HG03460 (cell line): ENCODE measurements around the gene URGCP.
"Not testable (repeated sequence)": the region's sequence is repeated elsewhere in the genome, so short reads cannot be mapped to it uniquely, and the experiment has no call there.

Source experiments
- ATAC-seq: cut with Tn5 transposase; IDR thresholded peaks from one replicate; pipeline ENCODE4 v1.9.1; 2021; ENCODE audit not compliant: unreplicated experiment

Gene URGCP

DNA sequence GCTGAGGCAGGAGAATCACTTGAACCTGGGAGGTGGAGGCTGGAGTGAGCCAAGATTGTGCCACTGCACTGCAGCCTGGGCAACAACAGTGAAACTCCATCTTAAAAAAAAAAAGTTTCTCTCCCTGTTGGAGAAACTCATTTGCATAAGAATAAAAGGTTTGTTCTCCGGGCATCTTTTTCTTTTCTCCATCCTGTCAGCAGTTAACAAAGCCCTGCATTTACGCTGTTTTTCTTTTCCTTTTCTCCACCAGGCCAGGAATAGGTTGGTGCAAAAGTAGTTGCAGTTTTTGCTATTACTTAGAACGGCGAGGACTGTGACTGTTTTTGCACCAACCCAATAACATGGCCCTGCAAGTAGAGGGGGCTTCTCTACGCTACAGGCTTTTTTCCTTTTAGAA, 9.5 kb upstream of the URGCP start:
- ATAC-seq: no peak

DNA sequence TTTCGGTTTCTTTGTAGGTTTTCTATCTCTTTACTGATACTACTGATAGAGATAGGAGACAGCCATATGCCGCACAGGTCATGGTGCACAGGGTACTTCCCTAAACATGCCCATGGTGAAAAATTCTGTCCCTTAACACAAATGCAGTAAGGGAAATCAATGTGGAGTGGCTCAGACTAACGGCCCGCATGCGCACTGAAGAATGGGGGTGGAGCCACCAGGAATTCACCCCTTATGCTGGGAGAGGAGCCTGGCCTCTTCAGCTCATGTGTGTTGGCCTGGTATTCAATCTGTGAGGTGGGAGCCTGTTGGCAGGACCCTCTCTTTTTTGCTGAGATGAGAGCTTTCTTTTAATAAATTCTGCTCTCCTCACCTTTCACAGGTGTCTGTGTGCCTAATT, 8.4 kb upstream of the URGCP start:
- ATAC-seq: no peak

DNA sequence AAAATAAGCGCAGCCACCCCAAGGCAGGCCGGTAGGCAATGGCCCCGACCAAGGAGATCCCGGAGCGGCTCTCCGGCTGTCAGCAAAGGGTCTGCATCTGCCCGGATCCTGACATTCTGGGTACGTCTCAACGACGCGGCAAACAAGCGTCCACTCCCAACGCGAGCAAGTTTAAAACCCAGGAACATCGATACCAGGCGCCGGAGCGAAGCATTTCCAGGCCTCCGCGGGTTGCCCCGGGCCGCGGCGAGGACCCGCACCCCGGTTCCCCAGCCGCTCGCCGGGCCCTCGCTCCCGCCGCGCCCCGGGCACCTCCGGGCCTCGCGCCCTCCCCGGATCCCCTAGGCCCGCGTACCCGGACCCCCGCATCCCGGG, 453 bp downstream of the URGCP start:
- peak; percentile 38 for ATAC-seq

DNA sequence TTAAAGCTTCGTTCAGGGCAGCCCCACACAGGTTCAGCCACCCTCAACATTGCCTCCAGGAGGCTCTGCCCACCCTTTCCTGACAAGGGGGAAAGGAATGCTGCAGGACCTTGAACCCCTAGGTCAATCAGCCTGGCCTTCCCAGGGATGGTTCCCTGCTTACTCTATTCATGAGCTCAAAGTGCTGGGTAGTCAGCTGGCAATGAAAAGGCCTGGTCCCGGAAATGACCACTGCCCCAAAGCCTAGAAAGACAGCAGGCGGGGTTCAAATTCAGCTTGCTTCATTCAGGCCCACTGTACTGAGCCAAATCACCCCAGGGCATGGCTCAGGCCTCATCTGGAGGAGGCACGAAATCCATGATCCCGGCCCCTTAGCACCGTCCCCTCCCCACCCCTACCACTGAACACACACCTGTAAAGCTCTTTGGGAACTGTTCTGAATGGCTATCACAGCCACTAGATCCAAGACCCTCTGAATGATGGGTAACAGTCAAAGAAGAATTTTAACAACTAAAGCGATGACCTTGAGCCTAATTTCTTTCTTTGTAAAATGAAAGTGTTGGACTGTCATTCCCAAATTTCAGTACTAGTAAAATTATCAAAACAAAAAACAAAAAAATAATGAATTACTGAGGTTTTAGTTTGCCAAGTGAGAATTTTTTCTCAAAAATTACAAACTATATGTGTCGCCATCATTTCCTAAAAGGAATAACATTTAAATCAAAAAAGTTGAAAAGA, 1.0 kb downstream of the URGCP start:
- no peak for ATAC-seq

DNA sequence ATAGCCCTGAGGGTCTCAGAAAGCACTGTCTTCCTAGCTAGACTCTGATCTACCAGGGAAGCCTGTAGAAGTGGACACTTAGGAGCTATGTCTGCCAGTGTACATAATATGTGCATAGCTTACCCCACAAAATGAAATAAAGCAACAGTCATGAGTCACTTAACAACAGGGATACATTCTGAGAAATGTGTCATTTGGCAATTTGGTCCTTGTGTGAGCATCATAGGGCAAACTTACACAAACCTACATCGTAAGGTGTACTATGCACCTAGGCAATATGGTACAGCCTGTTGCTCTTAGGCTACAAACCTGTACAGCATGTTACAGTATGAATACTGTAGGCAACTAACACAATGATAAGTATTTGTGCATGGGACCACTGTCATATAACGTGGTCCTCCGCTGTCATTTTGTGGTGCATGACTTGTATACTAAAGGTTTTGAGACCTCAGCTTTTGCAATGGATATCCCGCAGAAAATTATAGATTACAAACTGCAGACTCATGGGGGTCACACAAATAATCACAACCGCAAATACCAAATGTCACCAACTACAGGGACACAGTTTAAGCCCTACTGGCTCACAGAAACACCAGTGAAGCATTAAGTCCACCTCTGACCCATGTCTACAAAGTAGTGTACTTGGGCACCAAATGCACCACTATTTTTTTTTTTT, 1.7 kb downstream of the URGCP start:
- no peak for ATAC-seq

DNA sequence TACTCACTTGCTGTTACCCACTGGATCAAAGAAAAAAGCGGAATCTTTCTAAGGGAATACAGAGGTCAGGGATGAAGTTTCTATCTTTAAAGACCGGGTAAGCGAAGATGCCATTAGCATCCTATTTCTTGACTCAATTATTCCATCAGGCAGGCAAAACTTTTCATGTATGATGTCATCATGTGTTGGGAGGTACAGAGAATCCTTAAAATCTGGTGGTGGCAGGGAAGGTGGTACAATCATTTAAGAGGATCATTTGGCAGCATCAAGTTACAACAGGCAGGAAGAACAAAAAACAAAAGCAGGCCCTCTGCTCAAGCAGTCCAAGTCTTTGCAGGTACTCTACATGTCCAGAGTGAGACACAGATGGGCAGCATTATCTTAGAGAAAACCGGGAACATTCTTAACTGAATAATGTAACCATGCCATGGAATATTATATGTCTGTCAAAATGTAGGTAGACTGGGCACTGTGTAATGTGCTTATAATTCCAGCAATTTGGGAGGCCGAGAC, 3.8 kb downstream of the URGCP start:
- ATAC-seq: no peak

DNA sequence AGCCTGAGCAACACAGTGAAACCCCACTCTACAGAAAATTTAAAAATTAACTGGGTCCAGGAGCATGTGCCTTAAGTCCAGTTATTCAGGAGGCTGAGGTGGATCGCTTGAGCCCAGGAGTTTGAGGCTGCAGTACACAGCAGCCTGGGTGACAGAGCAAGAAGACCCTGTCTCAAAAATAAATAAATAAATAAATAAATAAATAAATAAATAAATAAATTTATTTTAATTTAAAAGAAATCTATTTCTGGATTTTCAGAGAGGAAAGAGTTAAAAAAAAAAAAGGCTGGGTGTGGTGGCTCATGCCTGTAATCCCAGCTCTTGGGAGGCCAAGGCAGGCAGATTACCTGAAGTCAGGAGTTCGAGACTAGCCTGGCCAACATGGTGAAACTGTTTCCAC, 7.8 kb downstream of the URGCP start:
- ATAC-seq: not testable (repeated sequence)

DNA sequence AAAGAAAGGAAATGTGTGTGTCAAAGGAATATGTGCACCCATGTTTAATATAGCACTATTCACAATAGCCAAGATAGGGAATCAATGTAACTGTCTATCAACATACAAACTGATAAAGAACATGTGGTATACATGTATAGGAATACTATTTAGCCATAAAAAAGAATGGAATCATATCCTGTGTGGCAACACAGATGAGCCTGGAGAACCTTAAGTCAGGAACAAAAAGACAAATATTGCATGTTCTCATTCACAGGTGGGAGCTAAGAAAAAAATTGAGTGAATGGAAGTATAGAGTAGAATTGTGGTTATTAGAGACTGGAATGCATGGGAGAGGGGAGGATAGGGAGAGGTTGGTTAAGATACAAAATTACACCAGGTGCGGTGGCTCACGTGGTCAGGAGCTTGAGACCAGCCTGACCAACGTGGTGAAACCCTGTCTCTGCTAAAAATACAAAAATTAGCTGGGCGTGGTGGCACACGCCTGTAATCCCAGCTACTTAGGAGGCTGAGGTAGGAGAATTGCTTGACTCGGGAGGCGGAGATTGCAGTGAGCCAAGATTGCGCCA, 10.5 kb downstream of the URGCP start:
- no peak for ATAC-seq

DNA sequence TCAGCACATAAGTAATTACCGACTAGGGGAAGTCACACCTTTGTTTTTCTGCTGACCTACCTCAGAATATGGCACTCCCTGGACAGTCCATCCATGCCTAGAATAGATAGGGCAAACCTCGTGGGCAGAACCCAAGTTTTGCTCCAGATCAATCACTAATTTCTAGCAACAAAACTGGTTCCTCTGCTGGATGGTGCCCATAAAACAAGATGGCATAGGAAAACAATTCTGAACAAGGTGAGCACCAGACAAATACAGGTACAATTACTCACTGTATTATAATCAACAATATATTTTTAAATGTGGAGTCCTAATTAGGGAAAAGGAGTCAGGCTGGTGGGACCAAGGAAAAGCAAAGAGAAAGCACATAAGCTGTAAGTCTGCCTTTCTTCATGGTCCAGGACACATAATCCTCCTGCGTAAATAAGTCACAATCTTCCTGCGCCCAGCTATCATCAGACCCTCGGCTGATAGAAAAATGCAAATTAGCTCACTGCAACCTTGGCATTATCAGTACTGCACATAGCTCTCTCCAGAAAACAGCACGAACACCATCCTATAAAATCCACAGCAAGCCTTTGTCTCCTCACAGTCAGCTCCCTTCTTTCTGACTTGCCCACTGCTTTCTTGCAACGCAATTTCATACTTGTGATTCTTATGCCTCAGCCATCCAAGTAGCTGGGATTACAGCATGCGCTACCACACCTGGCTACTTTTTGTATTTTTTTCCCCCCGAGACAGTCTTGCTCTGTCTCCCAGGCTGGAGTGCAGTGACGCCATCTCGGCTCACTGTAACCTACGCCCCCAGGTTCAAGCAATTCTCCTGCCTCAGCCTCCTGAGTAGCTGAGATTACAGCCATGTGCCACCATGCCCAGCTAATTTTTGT, 15.1 kb downstream of the URGCP start:
- ATAC-seq: no peak

DNA sequence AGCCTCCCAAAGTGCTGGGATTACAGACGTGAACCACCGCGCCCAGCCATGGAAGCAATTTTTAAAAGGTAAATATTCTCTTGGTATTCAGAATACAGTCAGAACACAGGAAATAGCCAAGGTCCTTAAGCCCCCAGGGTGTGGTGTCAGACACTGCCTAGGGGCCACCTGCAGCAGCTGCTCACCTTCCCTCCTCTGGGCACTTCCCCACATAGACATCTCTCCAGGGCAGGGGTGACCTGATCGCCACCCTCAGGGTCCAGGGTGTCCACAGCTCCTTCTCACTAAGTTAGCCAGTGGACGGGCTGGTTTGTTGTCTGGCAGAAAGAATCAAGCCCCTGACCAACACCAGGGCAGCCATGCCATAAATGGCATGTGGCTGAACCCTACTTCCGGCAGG, 15.9 kb downstream of the URGCP start:
- no peak for ATAC-seq

DNA sequence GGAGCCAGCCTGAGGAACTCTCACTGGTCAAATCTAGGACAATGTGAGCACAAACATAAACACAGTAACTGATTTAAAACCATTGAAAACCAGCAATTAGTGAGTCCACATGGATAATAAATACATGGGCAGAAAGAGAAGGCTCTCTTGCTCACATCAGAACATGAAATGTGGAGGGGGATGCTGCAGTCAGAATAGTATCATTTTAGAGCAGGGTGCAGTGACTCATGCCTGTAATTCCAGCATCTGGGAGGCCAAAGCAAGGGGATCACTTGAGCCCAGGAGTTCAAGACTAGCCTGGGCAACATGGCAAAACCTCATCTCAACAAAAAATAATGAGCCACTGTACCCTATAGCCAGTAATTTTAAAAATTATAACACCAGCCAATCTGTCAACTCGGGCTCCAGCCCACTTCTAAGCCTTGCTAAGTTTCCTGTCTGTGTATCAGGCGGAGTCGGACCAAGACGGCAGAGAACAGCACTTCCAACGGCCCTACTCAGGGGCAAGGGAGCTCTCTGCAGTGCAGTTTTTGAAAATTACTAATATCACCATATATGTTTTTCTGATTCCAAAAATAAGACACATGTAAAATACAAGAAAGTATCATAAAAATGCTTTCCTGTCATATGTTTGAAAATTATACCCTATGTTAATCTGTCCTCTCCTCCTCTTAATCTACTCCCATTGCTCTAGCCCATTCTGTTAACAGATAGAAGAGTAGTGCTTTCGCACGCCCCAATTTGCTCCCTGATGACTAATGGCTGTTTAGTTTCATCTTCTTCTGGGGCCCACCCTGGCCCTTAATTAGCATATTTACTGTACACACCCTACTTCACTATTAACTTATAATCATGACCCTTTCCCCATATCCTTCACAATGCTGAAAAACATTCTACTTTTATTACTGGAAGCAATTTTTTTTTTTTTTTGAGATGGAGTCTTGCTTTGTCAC, 17.1 kb downstream of the URGCP start:
- ATAC-seq: no peak

DNA sequence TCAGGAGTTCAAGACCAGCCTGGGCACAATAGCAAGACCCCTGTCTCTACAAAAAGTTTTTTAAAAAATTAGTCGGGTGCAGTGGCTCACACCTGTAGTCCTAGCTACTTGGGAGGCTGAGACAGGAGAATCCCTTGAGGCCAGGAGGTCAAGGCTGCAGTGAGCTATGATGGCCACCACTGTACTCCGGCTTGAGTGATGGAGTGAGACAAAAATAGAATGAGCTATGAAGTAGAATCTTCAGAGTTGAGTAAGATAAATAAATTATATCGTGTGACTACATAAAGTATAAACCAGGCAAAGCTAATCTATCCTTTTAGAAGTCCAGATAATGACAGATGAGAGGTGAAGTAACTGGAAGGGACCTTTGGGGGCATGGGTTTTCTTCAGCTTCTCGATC, 21.8 kb downstream of the URGCP start:
- no peak for ATAC-seq

DNA sequence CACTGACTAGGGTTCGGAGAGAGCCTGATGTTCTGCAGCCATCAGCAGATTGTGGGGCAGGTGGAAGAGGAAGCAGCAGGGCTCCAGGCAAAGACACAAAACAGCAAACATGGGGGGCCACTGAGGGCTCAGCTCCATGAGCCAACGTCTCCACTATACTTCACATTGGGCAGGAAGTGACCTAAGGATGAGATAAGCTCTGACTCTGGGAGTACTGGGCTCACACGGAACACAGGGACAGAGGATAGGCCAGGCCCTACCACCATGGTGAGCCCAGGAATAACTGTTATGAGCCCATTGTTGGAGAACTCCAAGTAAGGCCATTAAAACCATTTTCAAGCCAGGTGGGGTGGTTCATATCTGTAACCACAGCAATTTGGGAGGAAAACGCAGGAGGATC, 22.2 kb downstream of the URGCP start:
- no peak for ATAC-seq

DNA sequence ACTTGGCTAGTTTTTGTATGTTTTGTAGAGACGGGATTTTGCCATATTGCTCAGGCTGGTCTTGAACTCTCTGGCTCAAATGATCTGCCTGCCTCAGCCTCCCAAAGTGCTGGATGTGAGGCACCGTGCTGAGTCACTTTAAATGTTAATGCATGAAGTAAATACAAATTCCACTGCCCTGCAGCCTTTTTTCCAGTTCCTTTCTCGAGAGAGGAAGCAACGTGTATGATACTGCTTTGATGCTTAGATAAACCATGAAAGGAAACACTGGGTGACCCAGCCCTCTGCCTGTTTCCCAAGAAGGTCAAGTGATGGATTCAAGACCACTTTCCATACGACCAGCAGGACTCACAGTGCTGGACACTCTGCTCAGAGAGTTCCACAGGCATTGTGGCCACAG, 25.8 kb downstream of the URGCP start:
- ATAC-seq: no peak

DNA sequence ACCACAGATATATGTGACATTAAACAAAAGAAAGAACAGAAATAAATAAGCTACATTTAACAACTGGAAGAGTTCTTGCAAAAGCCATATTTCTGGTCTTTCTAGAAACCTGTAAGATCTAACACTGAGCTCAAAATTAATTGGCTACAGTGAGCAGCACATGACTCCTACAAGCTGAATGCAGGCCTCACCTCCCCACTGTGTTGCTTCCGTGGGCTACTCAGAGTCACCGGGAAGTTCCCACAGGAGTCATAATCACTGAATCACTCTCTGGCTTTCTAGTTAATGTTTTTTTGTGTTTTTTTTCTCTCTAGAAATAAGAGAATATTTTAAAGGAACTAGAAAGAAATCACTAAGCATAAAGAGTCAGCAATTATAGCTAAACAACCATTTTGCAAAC, 26.9 kb downstream of the URGCP start:
- no peak for ATAC-seq

DNA sequence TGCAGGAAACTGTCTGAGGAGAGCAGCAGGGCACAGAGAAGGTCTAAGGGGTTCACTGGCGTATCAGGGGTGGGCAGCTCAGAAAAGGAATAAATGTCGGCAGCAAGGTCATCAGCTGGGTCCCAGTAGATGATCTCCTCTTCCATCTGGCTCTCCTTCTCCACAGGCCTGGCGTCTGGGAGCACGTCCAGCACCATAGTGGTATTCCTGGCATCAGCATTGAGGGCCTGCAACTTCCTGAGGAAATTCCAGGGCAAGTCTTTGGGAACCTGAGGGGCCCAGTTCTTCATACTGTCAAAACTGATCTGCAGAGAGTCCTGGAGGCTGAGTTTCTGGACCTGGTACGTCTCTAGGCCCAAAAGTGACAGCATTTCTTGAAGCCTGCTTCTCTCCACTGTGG, 27.5 kb downstream of the URGCP start:
- no peak for ATAC-seq

DNA sequence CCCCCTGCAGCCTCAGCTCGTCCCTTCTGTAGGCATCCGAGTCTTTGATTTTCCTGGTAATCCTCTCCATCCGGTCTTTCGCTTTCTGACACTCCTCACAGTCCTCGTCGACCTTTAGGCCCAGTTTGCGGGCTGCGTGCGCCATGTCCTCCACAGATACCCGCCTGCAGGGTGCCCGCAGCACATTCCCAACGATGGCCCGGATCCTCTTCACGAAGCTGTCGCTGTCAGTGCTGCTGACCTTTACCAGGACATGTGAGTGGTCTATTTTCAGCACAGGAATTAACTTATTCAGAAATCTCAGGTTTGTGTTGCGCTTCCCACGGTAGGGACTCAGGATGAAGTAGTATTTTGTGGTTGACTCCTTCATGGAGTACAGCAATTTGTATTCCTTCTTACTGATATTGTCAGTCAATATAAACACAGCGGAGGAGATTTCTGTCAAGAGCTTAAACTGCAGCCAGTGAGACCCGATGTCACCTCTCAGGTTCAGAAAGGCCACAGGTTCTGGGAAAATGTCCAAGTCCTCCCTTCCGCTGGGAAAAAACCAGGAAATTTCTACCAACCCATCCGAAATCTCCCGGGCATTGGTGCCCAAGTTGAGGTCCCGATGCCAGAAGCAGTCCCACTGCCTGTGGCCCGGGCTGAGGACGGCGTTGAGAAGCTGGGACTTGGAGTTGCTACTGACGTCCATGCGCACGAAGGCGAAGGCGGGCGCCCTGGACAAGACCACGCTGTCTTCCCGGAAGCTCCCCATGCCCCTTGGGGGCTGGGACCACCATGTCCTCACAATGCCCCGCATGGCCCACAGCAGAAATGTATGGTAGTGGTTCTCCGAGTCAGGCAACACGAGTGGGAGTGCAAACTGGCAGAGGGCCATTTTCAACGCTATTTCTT, 28.2 kb downstream of the URGCP start:
- ATAC-seq: no peak

DNA sequence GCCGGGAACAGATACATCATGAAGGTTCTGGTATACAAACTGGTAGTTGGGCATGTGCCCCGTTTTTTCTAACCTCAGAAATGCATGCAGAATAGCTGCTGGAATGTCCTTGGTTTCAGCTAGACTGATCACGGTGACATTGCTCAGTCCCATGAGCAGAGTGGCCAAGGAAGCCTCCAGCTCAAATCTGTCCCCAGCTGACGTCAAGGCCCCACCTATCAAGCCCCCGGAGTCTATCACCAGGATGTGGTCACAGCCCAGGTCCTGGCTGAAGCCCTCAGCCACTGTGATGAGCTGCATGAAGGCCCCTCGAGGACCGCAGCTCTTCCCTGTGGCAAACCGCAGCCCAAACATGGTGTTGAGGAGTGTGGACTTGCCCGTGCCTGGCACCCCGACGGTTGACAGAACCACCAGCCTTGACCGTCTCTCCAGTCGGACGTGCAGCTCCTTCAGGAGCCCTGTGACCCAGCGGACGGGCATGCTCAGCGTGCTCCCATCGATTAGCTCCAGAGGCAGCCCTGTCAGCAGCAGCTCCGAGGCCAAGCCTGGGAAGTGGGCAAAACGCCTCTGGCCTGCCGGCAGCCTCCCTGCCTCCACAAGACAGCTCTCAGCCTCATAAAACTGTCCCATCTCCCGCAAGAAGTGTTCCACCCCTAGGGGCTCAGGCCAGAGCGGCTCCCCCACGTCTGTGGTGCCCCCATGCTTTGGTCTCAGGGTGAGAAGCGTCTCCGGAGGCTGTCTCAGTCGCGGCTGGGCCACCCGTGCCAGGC, 29.2 kb downstream of the URGCP start:
- ATAC-seq: no peak

DNA sequence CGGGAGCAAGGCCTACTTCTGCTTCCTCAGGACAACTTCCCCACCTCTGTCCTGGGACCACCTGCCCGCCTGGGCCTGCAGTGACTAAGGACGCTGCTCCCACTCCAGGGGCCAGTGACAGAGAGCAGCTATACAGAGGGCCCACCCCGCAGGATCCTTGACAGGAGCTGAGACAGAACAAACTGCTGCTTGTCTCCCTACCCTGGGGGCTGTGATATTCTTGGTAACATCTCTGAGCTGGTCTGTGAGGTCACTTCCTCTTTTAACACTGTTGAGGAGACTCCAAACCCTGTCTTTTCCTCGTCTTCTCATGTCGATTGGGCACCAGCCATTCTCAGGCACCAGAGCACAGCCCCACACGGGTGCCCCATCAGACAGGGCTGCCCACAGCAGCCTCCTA, 30.2 kb downstream of the URGCP start:
- no peak for ATAC-seq
